C4-2B (cell line): ENCODE data around the gene ACE.

Experiments
- CTCF ChIP-seq: fragments of 450-650 bp; conservative IDR thresholded peaks from 2 replicates; pipeline ENCODE4 v1.5.1; 2017; ENCODE audit warnings: mild to moderate bottlenecking
- ZFX ChIP-seq: fragments of 450-650 bp; IDR thresholded peaks from 2 replicates; pipeline ENCODE4 v1.6.1; 2017

GRCh38 chr17:63534078-63534570 is 57.3 kb downstream of the ACE start:
- no peak for TF ChIP-seq CTCF
- TF ChIP-seq ZFX = no peak
